Stimulated activated CD4-positive, alpha-beta T cell treated with anti-CD3 and anti-CD28 coated beads, Interleukin-15, amount 100 ng/mL, for 48 hours (primary cell): Measurements from ENCODE around the gene GIPR.

Experiments used
- DNase-seq, 2 donors: peaks; one replicate each; pipeline ENCODE4 v3.0.0-alpha.2; 2020; ENCODE audit warnings: low read depth in 2 of 2

The GIPR gene

DNA sequence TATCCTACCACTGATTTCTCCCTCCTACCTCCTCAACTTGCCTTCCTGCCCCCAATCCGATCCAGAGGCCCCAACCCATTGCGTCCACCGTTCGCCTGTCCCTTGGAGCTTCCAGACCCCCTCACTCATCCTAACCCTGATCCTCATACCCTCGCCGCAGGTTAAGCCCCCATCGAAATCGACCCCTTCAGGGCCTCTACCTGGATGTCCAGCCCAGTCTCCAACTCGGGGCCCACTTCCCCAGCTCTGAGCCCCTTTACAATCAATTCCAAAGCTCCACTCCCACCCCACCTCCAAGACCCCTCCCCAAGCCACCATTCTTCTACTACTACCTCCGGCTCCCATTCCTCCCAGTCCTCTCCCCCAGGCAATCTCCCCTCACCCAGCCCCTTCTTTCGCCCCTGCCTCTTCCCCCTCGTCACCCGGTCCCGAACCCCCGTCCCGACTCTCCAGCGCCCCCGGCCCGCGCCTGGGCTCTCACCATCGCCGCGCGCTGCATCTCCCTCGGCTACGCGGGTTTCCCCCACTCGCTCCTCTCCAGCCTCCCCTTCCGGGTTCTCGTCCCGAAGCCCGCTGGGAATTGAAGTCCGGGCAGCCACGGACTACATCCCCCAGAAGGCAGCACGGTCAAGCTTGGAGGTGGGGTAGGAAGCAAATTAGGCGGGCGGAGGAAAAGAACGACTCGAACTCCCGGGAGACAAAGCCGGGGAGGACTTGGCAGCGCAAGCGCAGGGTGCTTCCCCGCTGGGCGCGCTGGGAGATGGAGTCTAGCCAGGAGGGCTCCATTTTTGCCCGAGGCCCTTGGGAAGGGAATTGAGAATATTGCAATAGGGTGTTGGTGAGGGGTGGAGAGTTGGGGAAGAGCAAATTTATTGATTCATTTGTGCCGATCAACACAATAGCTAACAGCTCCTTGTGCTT lies 62.6 kb downstream of the GIPR start, which contains the start of gene FBXO46:
TSS of gene FBXO46 (minus strand) at position 529 of the 921 bp plus-strand sequence. CDS start 17,401 bp downstream, outside the sequence.
- peak; percentile 92 to 95 for DNase-seq
